ENCODE data around the gene CASR. TPM values are rescaled to one million over a fixed set of nuclear protein-coding genes. Genes with fewer than 3 reads are reported as not detected.

The CASR gene
- total RNA-seq, 1 experiment from 2014 or later, result not detected

GRCh38 chr3:122314228-122314876 is 130.9 kb downstream of the CASR start:
- DNase-seq (ENCODE audit: low read depth, low spot score), result no peak
- in situ Hi-C loops (cut with HindIII; ENCODE audit: low pct_unique_long_range_greater_than_20kb, low sequenced_read_pairs), result no loop called here

DNA sequence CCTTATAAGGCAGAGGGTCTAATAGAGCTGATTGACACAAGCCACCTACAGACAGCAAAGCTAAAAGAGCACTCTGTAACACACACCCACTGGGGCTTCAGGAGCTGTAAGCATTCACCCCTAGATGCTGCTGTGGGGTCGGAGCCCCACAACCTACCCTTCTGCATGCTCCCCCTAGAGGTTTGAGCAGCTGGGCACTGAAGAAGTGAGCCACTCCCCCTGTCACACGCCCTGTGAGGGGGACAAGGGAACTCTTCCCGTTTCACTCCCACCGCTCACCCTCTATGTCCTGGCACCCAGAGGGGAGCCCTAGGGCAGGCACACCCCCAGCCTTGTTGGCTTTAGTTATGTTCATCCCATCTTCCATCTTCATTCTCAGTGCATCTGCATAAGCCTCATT is 132.2 kb downstream of the CASR start:
- no peak for DNase-seq (ENCODE audit: low read depth, low spot score)
- in situ Hi-C loops (cut with HindIII; ENCODE audit: low pct_unique_long_range_greater_than_20kb, low sequenced_read_pairs), result no loop called here

DNA sequence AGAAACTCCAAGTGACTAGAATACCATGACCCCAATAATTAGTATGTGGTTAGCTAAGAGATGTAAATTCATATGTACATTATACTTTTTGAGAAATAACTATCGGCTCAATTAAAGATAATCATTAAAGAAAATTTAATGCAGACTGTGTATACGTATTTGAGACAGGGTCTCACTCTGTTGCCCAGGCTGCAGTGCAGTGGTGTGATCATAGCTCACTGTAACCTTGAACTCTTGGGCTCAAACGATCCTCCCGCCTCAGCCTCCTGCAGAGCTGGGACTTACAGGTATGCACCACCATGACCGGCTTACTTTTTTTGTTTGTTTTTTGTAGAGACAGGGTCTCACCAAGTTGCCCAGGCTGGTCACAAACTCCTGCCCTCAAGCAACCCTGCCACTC is 132.9 kb downstream of the CASR start:
- DNase-seq (ENCODE audit: low read depth, low spot score), result no peak
- in situ Hi-C loops (cut with HindIII; ENCODE audit: low pct_unique_long_range_greater_than_20kb, low sequenced_read_pairs), result no loop called here

GRCh38 chr3:122318620-122319019 is 135.2 kb downstream of the CASR start:
- in situ Hi-C loops (cut with HindIII; ENCODE audit: low pct_unique_long_range_greater_than_20kb, low sequenced_read_pairs), result no loop called here
- DNase-seq (ENCODE audit: low read depth, low spot score), result no peak

DNA sequence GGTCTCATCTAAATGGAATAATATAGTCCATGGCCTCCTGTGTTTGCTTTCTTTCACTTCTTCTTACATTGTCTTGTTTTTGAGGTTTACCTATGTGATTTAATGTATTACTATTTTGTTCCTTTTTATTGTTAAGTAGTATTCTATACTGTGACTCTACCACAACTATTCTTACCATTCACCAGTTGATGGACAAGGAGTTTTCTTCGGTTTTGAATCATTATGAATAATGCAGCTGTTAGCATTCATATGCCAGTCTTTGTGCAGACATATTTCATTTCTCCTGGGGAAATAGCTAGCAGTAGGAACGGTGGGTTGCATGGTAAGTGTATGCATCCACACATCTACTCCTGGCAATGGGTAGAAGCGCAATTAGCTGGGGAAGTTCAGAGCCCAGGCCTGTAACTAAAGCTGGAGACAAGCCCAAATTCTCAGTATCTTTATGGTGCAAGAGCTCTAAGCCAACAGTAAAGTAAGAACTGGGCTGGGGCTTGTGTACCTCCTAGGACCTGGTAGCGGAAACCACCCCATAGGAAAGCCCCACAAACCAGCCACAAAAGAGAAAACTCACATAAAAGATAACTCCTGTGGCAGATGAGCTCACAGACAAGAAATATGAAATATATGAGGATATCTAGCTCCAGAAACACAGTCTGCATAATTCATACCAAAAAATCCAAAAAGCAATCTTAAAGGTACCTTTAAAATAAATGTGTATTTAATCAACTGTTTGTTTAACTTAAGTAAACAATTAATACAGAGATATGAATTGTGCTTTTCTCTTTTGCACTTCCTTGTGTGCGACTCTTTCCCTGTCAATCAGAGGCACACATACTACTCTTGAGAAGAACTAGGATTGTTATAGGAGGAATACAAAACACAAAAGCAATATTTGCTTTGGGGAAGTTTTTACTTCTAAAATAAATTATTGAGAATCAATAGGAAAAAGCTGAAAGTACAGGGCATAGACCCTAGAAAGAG is 138.9 kb downstream of the CASR start:
- DNase-seq (ENCODE audit: low read depth, low spot score), result no peak
- in situ Hi-C loops (cut with HindIII; ENCODE audit: low pct_unique_long_range_greater_than_20kb, low sequenced_read_pairs), result no loop called here

GRCh38 chr3:122324871-122325323 is 141.4 kb downstream of the CASR start, which contains the start of gene CSTA:
Gene CSTA, plus strand, starts transcription at chr3:122325248. Its CDS starts 45 bp downstream, at chr3:122325293.
- no peak for DNase-seq (ENCODE audit: low read depth, low spot score)
- in situ Hi-C loops (cut with HindIII; ENCODE audit: low pct_unique_long_range_greater_than_20kb, low sequenced_read_pairs), result no loop called here

DNA sequence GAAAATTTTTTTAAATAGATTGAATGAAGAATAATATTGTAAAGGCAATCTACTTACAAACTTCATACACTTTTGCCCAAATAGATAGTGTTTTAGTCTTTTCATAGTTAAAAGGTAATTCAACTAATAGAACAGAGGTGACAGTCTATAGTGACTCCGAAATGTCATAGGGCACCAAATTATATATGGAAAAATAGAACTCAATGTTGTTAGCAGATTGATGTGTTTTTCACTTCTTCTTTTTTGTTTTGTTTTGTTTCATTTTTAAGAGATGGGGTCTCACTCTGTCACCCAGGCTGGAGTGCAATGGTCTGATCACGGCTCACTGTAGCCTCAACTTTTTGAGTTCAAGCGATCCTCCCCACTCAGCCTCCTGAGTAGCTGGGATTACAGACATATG is 142.3 kb downstream of the CASR start:
- in situ Hi-C loops (cut with HindIII; ENCODE audit: low pct_unique_long_range_greater_than_20kb, low sequenced_read_pairs), result no loop called here

DNA sequence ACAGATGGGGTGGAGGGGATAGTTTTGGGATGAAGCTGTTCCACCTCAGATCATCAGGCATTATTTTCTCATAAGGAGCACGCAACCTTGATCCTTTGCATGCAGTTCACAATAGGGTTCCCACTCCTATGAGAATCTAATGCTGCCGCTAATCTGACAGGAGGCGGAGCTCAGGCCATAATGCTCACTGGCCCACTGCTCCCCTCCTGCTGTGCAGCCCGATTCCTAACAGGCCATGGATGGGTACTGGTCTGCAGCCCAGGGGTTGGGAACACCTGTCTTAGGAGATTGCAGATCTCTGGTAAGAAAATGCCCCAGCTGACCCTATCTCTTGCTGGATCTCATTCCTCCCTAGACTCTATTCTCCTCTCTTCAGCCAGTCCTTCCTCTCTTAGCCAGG is 148.4 kb downstream of the CASR start:
- in situ Hi-C loops (cut with HindIII; ENCODE audit: low pct_unique_long_range_greater_than_20kb, low sequenced_read_pairs), result no loop called here
- DNase-seq (ENCODE audit: low read depth, low spot score), result no peak

More for the DNA sequence above, 142.3 kb downstream of the CASR start:
- DNase-seq (ENCODE audit: low read depth, low spot score), result no peak

- no peak for DNase-seq (ENCODE audit: low read depth, low spot score)
- in situ Hi-C loops (cut with HindIII; ENCODE audit: low pct_unique_long_range_greater_than_20kb, low sequenced_read_pairs), result no loop called here
Observed at GRCh38 chr3:122332551-122332950, 149.1 kb downstream of the CASR start.

Other genes starting within 250 kb of the CASR start
- gene ILDR1, start 161.4 kb upstream of the CASR start, total RNA-seq (2014; rRNA removed; shearing (Covaris generic)), result not detected in 2 replicates
- gene CD86, start 128.3 kb upstream of the CASR start, total RNA-seq (2014; rRNA removed; shearing (Covaris generic)), result not detected in 2 replicates
- 1.9 and 4.0 TPM in 2 replicates for gene CSTA, start 141.6 kb downstream of the CASR start, total RNA-seq (2014; rRNA removed; shearing (Covaris generic))
- gene MIX23, start 199.6 kb downstream of the CASR start, total RNA-seq (2014; rRNA removed; shearing (Covaris generic)), result 72.7 and 97.1 TPM in 2 replicates
- 80.0 and 92.9 TPM in 2 replicates for gene FAM162A, start 200.5 kb downstream of the CASR start, total RNA-seq (2014; rRNA removed; shearing (Covaris generic))
- 7.7 and 7.8 TPM in 2 replicates for gene WDR5B, start 232.4 kb downstream of the CASR start, total RNA-seq (2014; rRNA removed; shearing (Covaris generic))

Data from SK-MEL-5 (cell line).